GM23248 (cell line): ENCODE results near the gene BTBD19.

Experiments used
- EZH2 ChIP-seq: fragments of 200-600 bp; sonication (generic); IDR thresholded peaks from 2 replicates; pipeline ENCODE4 v1.6.1; 2018; ENCODE audit warnings: antibody characterized with exemption, mild to moderate bottlenecking; ENCODE audit not compliant: insufficient read depth, poor library complexity, severe bottlenecking
- EZH2phosphoT487 ChIP-seq: fragments of 200-600 bp; sonication (generic); IDR thresholded peaks from 2 replicates; pipeline ENCODE4 v1.6.1; 2018; ENCODE audit warnings: antibody characterized with exemption, moderate library complexity, mild to moderate bottlenecking, low read depth; ENCODE audit not compliant: insufficient read depth

DNA sequence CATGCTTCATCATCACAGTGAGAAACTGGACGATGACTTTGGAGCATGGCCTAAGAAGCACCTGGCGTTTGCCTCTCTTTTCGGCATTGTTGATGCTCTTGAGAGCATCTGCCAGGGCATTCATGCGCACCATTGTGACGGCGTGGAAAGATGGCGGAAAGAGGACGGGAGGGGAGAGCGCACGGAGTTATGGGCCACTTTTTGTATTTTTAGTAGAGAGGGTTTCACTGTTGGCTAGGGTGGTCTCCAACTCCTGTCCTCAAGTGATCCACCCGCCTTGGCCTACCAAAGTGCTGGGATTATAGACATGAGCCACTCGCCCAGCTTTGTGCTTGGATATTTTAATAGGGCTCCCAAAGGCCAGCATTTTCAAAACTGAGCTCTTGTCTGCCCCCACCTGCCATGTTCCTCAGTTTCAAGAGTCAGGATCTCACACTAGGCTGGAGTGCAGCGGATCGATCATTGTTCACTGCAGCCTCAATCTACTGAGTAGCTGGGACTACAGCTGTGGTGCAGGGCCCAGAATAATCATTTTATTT is 27.7 kb upstream of the BTBD19 start:
- no peak for TF ChIP-seq EZH2phosphoT487
- TF ChIP-seq EZH2 = no peak
